ENCODE results near the gene C16orf86.

The C16orf86 gene
- 0.68 to 5.4 (median 2.8) reads per million in 4 experiments for total RNA-seq

- peak; percentile 72 for DNase-seq
Observed at GRCh38 chr16:67666559-67667452, at the start of gene C16orf86, which contains the start of gene ENKD1. TSS of gene C16orf86 (plus strand) at chr16:67666814. CDS start at chr16:67666971, 157 bp downstream. TSS of gene ENKD1 (minus strand) at chr16:67666750. CDS start at chr16:67666442, 308 bp downstream.

- DNase-seq = no peak
Observed at GRCh38 chr16:67628216-67628615, 38.4 kb upstream of the C16orf86 start.

- no peak for DNase-seq
Observed at GRCh38 chr16:67632415-67633172, 34.0 kb upstream of the C16orf86 start.

- DNase-seq = no peak
Observed at GRCh38 chr16:67636713-67637112, 29.9 kb upstream of the C16orf86 start.

- no peak for DNase-seq
Observed at GRCh38 chr16:67637625-67638024, 29.0 kb upstream of the C16orf86 start.

GRCh38 chr16:67641779-67642708, 24.6 kb upstream of the C16orf86 start:
- DNase-seq = no peak

- DNase-seq = no peak
Observed at GRCh38 chr16:67644038-67644437, 22.6 kb upstream of the C16orf86 start.

- DNase-seq = no peak
Observed at GRCh38 chr16:67645397-67646121, 21.1 kb upstream of the C16orf86 start.

GRCh38 chr16:67647111-67647651, 19.4 kb upstream of the C16orf86 start:
- no peak for DNase-seq

- DNase-seq = no peak
Observed at GRCh38 chr16:67647681-67648080, 18.9 kb upstream of the C16orf86 start.

- DNase-seq = no peak
Observed at GRCh38 chr16:67648088-67648763, 18.4 kb upstream of the C16orf86 start.

GRCh38 chr16:67648764-67649407, 17.7 kb upstream of the C16orf86 start:
- no peak for DNase-seq

- no peak for DNase-seq
Observed at GRCh38 chr16:67649494-67649931, 17.1 kb upstream of the C16orf86 start.

- no peak for DNase-seq
Observed at GRCh38 chr16:67650023-67650422, 16.6 kb upstream of the C16orf86 start.

- DNase-seq = no peak
Observed at GRCh38 chr16:67651039-67651438, 15.6 kb upstream of the C16orf86 start.

GRCh38 chr16:67651847-67652246, 14.8 kb upstream of the C16orf86 start:
- no peak for DNase-seq

- no peak for DNase-seq
Observed at GRCh38 chr16:67652578-67653127, 14.0 kb upstream of the C16orf86 start.

- DNase-seq = no peak
Observed at GRCh38 chr16:67653128-67653788, 13.4 kb upstream of the C16orf86 start.

- no peak for DNase-seq
Observed at GRCh38 chr16:67653789-67654402, 12.7 kb upstream of the C16orf86 start.

Measured in effector CD8-positive, alpha-beta T cell (primary cell).